Measurements from ENCODE around the gene CERS1.
"Not testable (repeated sequence)": the region's sequence is repeated elsewhere in the genome, so short reads cannot be mapped to it uniquely, and the experiment has no call there.

The CERS1 gene

DNA sequence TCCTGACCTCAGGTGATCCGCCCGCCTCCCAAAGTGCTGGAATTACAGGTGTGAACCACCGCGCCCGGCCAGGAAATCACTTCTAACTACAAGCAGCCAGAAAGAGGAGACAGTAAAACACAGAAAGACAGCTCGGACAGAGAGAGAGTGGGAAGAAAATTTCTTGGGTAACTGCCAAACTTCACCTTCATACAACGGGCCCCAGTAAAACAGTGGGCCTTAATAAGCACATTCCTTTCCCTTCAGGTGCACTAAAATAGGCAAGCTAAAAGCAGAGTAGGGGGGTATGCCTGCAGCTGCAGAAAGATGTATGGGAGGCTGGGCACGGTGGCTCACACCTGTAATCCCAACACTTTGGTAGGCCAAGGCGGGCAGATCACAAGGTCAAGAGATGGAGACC lies 21.6 kb upstream of the CERS1 start:
- DNase-seq: not testable (repeated sequence)

DNA sequence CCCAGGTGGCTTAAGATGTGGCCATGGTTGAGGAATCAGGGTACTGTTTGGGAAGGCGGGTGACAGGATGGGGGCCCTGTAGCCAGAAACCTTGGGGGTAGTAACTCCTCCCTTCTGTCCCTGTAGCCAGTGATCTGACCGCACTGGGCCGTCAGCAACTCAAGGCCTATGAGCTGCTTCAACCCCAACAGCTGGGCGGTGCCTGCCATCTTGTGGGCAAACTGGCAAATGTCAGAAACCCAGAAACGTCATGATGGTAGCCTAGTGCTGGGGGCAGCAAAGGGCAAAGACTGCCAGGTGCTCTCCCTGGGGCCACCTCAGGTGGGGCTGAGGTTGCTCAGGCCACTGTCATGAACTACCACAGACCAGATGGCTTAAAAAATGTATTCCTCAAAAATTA lies 19.7 kb upstream of the CERS1 start:
- no peak for DNase-seq

DNA sequence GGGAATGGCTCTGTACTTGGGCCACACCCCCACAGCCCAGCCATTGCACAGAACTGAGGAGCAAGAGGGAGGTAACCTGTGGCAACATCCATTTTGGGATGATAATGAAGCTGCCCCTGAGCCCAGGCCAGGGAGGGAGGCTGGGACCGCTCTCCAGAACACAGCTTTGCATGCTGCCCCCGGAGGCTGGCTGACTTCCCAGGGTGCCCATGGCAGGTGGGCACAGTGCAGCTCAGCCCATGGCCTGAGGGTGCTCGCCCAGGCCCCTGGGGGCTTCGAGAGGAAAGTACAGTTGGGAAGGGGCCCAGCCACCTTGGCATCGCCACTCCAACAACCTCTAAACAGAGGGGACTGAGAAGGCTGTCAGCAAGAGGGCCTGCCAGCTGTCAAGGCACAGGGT lies 17.5 kb upstream of the CERS1 start:
- no peak for DNase-seq

DNA sequence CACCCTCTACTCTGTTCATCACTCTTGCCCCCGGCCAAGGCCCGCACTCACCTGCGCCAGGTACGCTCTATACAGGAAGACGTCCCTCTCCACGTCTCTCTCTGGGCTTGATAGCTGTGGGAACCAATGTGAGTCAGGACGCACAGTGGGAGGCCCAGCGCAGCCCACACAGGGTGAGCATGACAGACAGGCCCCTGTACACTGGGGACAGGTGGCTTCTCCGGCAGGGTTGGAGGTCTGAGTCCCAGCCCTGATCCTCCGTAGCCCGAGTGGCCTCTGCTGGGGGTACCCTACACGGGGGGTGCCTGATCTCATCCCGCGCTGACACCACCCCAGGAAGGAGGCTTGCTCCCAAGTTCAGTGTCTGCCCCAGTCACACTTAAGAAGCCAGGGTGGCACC lies 17.0 kb upstream of the CERS1 start:
- DNase-seq: no peak

DNA sequence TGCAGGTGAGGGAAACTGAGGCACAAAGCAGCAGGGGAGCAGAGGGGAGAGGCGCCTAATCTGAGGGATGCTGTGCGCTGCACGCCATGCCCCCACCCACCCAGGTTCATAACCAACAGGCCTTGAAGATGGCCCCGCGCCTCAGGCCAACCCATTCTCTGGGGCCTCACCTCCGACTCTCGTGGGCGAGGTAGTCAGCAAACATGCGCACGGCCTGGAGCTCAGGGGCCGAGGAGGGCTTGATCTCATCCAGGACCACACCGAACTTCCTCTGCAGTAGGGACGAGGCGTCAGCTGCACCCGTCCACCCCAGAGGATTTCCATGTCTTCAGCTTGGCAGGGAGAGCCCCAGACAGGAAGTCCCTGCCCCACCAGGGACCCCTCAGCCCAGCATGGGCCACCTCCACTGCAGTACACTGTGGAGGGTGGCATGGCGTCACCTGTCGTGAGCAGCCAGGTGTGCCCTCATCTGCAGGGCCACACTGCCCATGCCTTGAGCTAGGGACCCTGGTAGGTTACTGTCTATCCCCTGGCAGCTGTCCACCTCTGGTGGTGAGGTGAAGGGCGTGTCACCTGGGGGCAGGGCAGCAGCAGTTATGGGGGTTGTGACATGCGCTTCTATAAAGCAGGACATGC lies 15.0 kb upstream of the CERS1 start:
- DNase-seq: no peak

DNA sequence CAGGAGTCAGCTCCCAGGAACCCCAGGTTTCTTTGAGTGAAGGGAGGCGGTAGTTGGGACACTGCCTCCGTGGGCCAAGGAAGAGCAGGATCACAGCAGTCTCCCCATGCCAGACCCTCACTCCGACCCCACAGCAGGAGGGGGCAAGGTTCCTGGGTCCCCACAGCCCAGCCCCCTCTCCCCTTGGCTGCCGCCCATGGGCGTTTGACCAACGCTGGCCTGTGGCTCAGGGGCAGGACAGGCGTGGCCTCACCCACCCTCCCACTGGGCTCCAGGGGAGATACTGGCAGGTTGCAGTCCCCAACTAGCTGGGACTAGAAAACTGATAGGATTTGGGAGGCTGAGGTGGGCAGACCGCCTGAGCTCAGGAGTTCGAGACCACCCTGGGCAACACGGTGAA lies 14.1 kb upstream of the CERS1 start:
- DNase-seq: no peak

DNA sequence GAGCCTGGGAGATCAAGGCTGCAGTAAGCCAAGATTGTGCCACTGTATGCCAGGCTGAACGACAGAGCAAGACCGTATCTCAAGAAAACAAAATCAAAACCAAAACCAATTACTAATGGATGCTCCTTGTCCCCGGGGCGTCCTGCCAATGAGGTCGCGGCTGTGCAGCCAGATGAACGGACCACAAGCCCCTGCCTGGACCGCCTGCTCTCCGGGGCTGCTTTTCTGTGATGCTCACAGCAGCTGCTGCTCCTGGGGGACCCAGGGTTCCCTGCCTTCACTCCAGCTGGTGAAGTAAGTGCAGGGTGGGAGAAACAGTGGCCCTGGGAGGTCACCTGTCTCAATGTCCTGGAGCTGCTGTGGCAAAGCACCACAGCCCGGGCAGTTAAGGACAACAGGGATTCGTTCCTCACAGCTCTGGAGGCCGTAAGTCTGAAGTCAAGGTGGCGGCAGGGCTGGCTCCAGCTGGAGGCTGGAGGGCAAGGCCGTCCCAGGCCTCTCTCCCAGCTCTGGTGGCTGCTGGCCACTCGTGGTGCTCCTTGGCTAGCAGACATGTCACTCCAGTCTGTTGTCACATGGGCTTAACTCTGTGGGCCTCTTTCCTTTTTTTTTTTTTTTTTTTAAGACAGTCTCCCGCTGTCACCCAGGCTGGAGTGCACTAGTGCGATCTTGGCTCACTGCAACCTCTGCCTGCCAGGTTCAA lies 13.1 kb upstream of the CERS1 start:
- no peak for DNase-seq

DNA sequence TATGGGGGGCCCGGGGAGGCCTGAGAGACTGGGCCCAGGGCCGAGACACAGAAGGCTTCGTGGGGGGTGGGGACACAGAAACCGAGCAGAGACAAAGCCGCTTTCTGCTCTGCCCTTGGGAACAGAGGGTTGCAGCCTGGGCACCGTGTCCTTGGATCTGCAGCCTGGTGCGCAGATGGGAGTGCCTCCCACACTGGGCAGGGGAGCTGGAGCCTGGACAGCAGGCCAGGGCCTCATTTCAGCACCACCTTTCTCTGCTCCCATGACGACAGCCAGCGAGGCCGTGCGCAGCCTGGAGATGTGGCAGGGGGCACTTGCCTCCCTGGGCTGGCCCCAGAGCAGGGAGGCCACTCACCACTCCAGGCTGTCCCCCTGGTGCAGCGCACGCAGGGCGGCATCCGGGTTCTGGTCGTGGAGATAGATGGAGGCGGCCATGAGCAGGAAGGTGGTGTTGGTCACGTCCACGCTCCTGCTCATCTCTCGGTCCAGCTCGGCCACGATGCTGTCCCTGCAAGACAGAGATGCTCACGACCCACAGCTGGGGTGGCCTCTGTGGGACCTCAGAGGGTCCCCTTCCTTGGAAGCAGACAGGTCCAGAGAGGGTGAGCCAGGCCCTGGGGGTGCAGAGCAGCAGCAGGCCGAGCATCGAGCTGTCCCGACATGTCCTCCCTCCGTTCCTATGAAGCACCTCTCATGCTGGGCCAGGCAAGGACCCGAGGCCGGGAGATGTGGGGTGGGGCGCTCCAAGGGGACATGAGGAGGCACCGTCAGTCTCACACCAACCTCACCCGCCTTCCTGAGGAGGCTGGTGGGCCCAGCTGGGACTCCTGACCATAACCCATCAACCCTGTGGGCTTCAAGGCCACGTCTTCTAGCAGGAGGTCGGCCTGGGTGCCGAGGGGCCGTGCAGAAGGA lies 10.9 kb upstream of the CERS1 start:
- DNase-seq: no peak

DNA sequence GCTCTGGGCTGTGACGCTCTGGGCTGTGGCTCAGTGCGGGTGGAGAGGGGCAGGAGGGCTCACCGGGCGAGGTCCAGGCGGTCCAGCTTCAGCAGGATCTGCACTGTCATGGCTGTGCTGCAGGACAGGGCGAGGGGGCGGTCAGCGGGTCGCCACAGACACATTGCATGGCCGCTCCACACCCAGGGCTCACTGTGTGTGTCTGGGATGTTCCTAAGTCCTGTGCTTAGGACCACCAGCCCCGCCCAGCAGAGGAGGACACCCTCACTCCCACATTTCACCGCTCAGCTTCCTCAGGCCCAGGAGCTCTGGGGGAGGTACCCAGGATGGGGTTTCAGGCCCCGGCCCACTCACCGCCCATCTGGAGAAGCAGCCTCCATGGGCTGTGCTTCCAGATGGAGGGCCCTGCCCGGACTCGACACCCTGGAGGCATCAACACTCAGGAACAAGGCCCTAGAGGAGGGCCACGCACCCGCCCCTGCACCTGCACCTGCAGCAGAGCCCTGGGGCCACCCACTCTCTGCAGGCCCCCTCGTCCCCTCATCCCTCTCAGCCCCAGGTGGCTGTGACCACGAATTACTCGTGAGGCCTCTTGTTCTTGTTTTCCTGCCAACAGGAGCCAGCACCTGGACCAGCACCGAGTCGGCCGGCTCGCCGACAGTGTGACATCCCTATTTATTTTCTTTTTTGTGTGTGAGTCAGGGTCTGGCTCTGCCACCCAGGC lies 9.7 kb upstream of the CERS1 start:
- no peak for DNase-seq

- DNase-seq: no peak
Measured at GRCh38 chr19:18905058-18905456, 9.1 kb upstream of the CERS1 start.

DNA sequence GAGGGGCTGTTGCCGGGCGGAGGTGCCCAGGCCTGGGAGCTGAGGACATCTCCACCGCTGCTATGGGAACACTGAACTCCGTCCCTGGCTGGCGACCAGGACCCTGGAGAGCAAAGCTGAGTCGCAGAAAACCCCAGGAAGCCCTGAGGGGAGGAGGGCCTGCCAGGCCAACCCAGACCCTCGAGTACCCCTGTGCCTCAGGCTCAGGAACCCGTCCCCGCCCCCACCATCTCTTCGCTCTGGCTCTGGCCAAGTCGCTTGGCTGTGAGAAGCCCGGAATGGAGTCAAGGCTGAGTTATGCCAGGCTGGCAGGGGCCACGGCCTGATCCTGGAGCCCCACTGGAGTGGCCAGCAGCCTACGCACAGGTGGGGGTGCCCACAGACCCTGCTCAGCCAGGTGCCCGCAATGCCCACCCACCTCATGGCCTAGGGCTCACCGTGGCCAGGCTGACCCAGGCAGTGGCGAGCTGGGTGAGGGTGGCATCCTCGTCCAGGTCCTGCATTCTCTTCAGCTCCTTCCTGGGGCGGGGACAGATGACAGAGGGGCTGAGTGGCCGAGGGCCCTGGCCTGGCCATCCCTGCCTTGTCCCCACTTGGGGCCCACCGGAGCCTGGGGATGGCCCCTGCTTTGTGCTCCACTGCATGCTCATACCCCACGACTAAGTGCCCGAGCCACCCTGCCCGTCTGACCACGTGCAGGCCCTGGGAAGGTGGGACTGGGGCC lies 8.5 kb upstream of the CERS1 start:
- no peak for DNase-seq

- DNase-seq: no peak
Measured at GRCh38 chr19:18903156-18904037, 7.4 kb upstream of the CERS1 start.

DNA sequence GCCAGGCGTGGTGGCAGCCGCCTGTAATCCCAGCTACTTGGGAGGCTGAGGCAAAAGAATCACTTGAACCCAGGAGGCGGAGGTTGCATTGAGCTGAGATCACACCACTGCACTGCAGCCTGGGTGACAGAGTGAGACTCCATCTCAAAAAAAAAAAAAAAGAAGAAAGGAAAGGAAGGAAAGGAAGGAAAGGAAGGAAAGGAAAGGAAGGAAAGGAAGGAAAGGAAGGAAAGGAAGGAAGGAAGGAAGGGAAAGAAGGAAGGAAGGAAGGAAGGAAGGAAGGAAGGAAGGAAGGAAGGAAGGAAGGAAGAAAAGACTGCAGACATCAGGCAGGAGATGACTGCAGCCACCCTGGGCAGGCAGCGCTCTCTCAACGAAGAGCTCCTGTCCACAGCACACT lies 6.6 kb upstream of the CERS1 start:
- not testable (repeated sequence) for DNase-seq

DNA sequence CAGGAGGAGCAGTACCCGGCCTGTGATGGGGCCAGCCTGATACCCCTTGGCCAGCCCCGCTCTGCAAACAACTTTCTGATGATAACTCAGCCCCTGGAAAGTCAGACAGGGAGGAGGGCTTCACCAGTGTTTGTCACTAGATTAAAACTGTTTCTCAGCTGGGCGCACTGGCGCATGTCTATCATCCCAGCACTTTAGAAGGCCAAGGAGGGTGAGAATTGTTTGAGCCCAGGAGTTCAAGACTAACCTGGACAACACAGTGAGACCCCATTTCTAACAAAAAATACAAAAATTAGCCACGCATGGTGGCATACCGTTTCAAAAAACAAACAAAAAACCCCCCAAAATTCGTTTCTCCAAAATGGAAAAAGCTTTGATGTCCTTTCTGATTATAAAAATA lies 5.5 kb upstream of the CERS1 start:
- no peak for DNase-seq

- DNase-seq: no peak
Measured at GRCh38 chr19:18900700-18901481, 4.9 kb upstream of the CERS1 start.

- no peak for DNase-seq
Measured at GRCh38 chr19:18899624-18900560, 3.9 kb upstream of the CERS1 start.

GRCh38 chr19:18898607-18899408 lies 2.9 kb upstream of the CERS1 start:
- no peak for DNase-seq

- DNase-seq: no peak
Measured at GRCh38 chr19:18898081-18898606, 2.2 kb upstream of the CERS1 start.

Data from activated naive CD4-positive, alpha-beta T cell (primary cell).